GM12874 (cell line): ENCODE data around the gene CENPL.

ENCODE experiments used
- TF ChIP-seq, protein P1 (sequence below): IDR thresholded peaks from 2 replicates; pipeline ENCODE4 v1.5.1; 2011; ENCODE audit warnings: low read depth, mild to moderate bottlenecking, control low read depth, low read length, moderate library complexity; ENCODE audit not compliant: insufficient read depth

CENPL gene

DNA sequence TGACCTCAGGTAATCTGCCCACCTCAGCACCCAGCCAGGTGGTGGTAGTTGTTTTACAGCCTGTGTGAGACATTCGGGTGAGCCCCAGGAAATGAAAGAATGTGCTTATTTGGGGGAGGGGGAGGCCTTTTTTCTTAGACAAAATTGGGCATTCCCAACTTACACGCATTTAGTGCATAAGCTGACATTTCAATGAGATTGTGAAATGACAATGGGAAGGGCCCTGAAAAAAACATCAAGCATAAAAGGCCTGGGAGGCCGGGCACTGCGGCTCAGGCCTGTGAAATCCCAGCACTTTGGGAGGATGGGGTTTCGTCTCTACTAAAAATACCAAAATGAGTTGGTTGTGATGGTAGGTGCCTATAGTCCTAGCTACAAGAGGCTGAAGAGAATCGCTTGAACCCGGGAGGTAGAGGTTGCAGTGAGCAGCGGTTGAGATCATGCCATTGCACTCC, 38.1 kb upstream of the CENPL start:
- TF ChIP-seq, protein P1, sequence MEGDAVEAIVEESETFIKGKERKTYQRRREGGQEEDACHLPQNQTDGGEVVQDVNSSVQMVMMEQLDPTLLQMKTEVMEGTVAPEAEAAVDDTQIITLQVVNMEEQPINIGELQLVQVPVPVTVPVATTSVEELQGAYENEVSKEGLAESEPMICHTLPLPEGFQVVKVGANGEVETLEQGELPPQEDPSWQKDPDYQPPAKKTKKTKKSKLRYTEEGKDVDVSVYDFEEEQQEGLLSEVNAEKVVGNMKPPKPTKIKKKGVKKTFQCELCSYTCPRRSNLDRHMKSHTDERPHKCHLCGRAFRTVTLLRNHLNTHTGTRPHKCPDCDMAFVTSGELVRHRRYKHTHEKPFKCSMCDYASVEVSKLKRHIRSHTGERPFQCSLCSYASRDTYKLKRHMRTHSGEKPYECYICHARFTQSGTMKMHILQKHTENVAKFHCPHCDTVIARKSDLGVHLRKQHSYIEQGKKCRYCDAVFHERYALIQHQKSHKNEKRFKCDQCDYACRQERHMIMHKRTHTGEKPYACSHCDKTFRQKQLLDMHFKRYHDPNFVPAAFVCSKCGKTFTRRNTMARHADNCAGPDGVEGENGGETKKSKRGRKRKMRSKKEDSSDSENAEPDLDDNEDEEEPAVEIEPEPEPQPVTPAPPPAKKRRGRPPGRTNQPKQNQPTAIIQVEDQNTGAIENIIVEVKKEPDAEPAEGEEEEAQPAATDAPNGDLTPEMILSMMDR: no peak

DNA sequence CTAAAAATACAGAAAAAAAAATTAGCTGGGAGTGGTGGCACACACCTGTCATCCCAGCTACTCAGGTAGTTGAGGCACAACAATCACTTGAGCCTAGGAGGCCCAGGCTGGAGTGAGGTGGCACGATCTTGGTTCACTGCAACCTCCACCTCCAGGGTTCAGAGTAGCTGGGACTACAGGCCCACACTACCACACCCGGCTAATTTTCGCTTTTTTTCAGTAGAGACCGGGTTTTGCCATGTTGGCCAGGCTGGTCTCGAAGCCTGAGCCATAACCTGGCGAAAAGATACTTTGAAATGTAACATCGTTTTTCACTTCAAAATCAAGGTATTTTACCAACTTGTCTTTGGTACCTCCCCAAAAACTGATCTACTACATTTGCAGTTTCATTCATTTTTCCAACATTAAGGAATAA, 37.1 kb upstream of the CENPL start:
- TF ChIP-seq, protein P1: no peak

- TF ChIP-seq, protein P1: no peak
Observed at GRCh38 chr1:173860065-173860464, 35.4 kb upstream of the CENPL start.

DNA sequence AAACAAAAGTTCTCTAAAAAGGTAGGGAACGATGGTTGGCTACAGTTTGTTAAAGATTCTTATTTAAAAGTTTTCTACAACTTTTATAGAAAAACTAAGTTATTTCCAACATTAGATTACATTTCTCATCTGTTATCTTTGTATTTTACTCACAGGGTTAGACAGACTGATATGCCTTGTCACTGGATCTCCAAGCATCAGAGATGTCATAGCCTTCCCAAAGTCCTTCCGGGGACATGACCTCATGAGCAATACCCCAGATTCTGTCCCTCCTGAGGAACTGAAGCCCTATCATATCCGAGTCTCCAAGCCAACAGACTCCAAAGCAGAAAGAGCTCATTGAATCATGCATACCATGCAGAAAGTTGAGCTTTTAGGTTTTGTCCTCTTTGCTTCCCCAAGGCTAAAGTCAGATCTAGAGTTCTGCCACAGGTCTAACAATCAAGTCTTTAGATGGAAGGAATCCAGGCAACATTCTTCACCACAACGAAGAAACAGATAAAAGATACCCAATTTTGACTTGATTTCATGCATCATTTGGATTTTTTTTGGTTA, 32.8 kb upstream of the CENPL start:
- TF ChIP-seq, protein P1: no peak

DNA sequence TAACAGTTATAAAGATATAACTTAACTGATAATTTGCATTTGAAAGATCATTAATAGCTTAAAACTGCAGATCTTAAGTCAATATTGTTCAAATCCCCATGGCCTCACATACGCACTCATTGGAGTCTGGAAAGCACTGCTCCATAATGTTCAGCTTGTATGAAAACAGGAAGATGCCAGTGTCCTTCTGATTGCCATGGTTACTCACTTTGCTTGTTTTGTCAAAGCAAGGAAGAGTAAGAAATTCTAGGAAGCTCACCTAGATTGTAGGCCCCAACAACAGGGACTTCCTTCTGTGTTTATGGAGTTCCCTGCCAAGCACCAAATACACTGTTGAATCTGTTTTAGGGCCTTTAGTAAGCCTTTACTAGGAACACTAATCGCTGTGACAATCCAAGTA, 32.2 kb upstream of the CENPL start:
- TF ChIP-seq, protein P1: no peak

DNA sequence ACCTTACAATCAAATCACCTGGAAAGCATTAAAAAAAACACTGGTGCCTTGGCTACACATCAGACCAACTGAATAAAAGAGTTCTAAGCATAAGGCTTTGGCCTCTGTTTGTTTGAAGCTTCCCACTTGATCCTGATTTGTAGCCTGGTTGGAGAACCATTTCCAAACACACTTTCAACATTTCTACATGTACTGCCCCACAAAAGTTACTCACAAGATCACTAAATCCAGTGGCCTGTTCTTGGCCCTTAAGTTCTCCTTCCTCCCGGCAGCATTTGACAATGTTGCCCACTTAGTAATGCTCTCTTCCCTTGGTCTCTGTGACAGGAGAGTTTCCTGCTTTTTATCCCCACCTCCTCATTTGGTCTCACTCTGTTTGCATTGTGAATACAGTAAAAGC, 31.3 kb upstream of the CENPL start:
- TF ChIP-seq, protein P1: no peak

DNA sequence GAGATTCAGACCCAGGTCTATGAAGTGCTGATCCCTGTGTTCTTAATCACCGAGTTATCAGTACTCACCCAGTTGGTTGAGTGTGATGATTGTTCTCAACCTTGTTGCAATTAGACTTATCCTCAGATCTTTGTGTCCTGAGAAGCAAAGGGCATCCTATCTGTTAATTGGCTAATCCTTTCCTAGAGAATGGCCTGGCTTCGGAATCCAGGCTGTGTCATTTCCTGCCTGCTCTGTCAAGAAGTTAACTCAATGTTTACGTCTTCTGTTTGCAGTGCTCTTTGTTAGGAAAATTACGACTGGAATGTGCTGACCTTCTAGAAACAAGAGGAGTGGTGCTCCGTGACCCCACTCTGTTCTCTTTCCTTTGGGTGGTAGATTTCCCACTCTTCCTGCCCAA, 28.4 kb upstream of the CENPL start:
- TF ChIP-seq, protein P1: no peak
